Activated T-helper 9 cell treated with anti-CD3 and anti-CD28 coated beads, Interleukin-2, amount 50 U/mL, for 16 hours (primary cell): ENCODE results near the gene FITM2.
"Not testable (repeated sequence)": the region's sequence is repeated elsewhere in the genome, so short reads cannot be mapped to it uniquely, and the experiment has no call there.

Experiments
- DNase-seq: peaks from one replicate; pipeline ENCODE4 v3.0.0-alpha.2; 2020; ENCODE audit warnings: low read depth

The FITM2 gene

DNA sequence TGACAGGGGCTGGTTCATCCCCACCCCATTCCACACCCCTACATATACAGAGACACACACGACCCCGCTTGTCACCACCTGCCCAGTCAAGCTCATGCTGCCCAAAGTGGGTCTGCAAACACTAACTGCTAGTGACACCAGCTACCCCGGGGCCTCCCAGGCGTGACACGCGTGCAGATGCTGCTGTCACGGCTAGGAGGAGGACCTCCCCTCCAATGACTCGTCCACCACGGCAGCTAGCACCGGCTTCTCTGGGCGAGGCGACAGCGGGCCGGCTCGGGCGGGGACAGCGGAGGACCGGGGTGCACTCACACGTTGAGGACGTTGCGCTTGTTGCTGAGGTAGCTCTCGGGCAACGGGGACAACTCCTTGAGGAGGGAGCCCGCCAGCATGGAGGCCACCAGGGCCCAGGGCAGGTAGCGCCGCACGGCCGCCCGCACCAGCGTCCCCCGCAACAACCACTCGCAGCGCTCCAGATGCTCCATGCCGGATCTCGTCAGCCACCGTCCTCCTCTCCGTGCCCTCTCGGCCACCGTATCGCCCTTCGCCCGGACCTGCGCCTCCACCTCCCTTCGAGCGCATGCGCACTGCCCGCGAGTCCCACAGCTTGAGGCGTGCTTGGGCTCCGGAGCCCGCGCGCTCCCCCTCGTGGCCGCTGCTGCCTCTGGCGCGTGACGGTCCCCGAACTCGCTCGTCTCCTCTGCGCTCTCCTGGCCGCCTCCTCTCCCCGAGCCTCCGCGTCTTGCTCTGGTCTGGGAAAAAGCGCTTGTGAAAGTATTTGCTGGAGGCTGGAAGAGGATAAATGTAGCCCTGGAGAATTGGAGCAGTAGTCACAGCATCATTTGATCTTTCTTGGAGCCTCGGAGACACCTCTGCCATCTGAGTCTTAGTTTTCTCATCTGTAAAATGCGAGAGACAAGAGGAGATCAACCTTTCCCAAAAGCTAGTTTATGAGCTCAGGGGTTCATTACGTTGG is at the start of gene FITM2:
FITM2 (minus strand) TSS at position 539 of the 976 bp plus-strand sequence; CDS start at position 485, 54 bp downstream.
- peak; percentile 99 for DNase-seq

DNA sequence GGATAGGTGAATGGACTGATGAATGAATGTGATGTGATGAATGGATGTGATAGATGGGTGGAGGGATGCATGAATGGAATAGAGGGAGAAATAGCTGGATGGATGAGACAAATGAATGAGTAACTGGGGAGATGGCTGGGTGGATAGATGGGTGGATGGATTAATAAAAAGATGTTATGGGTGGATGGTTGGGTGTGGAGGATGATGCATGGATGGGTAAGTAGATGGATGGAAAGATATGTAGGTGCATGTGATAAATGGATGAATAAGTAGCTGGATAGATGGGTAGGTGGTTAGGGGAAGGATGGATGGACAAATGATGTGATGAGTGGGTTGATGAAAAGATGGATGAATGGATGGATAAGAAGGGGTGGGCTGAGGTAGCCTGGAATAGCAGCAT is 49.2 kb upstream of the FITM2 start:
- DNase-seq, result no peak

GRCh38 chr20:44358776-44359175 is 47.8 kb upstream of the FITM2 start:
- no peak for DNase-seq

DNA sequence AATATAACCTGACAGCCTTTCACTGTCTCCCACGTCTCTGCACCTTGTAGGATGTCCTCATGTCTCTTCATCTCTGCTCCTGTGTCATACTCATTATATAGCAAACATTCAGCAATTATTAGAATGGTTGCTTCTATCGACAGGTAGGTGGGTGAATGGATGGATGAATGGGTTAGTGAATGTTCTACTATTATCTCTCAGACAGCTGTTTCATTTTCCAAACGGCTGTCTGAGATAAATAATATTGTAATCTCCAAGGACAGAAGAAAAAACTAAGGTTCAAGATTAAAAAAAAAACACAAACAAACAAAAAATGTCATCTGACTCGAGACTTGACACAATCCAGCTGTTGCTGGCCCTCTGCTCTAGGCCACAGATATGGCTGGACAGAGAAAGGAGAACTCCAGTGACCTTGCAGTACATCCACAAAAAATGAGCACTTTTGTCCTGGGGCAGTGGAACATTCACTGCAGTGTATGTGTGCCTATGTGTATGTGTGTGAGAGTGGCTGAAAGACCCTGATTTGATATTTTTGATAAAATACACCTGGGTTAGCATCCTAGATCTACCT is 46.6 kb upstream of the FITM2 start:
- DNase-seq, result no peak

DNA sequence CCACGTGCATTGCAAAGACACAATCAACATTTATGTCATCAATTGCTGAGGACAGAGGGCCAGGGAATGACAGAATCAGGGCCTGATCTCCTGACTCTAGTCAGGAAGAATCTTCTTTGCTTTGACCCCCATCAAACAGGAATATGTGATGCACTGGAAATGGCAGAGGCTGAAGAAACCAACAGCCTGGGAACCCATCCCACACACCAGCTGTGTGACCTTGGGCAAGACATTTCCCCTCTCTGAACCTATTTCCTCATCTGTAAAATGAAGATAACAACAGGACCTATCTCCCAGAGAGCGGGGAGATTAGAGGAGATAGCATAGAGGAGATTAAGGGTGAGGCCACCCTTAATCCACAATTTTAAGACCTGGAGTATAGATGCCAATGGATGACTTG is 46.0 kb upstream of the FITM2 start:
- no peak for DNase-seq

GRCh38 chr20:44356353-44356723 is 45.3 kb upstream of the FITM2 start:
- DNase-seq, result no peak

DNA sequence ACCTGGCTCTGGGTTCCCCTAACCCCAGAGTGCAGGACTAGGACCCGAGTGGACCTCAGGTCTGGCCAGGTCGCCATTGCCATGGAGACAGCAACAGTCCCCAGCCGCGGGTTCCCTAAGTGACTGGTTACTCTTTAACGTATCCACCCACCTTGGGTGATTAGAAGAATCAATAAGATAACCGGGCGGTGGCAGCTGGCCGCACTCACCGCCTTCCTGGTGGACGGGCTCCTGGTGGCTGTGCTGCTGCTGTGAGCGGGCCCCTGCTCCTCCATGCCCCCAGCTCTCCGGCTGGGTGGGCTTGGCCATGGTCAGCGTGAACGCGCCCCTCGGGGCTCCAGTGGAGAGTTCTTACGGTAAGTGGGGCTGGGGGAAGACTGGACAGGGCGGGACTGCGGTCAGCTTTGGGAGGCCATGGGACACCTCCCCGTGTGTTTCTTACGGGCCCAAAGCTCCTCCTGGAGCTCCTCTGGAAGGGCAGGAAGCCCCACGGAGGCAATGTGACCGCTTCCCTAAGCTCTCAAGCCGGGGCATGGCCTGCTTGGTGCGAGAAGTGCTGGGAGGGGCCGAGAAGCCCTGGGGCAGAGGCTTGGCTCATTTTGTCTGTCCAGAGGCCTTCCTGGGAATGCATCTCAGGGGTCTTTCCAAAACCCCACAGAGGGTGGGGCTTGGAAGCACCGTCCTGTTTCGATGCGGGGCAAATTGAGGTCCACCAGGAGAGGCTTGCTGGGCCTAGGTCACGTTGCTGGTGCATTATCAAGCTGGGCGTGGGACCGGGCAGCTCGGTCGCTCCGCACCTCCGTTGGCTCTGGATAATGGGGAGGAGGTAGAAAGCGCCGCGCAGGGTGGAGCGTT is 44.7 kb upstream of the FITM2 start, which contains the start of gene HNF4A:
HNF4A (plus strand) TSS at position 202 of the 855 bp plus-strand sequence; CDS start at position 308, 106 bp downstream.
- DNase-seq, result no peak

GRCh38 chr20:44354979-44355497 is 44.0 kb upstream of the FITM2 start:
- DNase-seq, result no peak

- no peak for DNase-seq
Observed at GRCh38 chr20:44350567-44350966, 39.6 kb upstream of the FITM2 start.

DNA sequence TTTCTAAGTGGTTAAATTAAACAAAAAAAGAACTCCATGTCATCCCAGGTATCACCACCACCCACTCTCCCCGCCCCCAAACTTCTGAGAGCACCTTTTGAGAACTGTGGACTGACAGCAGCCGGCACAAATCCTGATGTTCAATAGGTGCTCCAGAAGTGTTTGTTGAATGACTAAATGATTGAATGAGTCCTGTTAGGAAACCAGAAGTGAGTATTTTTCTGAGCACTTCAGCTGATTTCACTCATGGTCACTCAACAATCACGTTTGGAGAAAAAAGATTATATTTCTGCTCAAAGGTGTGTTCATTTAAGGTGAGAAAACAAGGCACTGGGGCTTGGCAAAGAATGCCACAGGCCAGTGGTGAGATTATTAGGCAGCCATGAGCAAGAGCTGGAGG is 38.3 kb upstream of the FITM2 start:
- no peak for DNase-seq

- no peak for DNase-seq
Observed at GRCh38 chr20:44348168-44348659, 37.2 kb upstream of the FITM2 start.

DNA sequence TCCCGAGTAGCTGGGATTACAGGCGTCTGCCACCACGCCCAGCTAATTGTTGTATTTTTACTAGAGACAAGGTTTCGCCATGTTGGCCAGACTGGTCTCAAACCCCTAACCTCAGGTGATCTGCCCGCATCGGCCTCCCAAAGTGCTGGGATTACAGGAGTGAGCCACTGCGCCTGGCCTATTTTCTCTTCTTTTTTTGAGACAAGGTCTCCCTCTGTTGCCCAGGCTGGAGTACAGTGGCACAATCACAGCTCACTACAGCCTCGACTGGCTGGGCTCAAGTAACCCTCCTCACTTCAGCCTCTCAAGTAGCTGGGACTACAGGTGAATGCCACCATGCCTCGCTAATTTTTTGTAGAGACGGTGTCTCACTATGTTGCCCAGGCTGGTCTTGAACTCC is 34.9 kb upstream of the FITM2 start:
- not testable (repeated sequence) for DNase-seq

GRCh38 chr20:44345147-44345546 is 34.1 kb upstream of the FITM2 start:
- no peak for DNase-seq

DNA sequence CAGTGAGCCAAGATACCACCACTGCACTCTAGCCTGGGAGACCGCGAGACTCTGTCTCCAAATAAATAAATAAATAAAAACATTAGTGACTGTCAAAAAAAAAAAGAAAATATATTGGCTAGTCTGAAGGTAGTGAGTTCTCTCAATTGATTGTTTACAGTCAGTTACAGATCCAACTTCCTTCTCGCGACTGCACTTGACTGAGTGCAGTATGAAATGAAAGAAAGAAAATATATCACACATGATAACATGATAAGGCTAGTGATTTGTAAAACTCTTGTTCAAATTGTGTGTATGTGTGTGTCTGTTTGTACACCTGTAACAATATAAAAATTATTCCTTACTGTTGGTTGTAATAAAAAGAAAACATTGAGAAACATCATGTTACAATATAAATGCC is 33.7 kb upstream of the FITM2 start:
- no peak for DNase-seq

GRCh38 chr20:44343162-44343675 is 32.2 kb upstream of the FITM2 start:
- DNase-seq, result no peak

GRCh38 chr20:44342248-44342647 is 31.2 kb upstream of the FITM2 start:
- DNase-seq, result no peak

GRCh38 chr20:44336725-44337380 is 25.9 kb upstream of the FITM2 start, which contains the start of gene R3HDML:
R3HDML (plus strand) TSS chr20:44337043; CDS start chr20:44337158, 115 bp downstream.
- no peak for DNase-seq

DNA sequence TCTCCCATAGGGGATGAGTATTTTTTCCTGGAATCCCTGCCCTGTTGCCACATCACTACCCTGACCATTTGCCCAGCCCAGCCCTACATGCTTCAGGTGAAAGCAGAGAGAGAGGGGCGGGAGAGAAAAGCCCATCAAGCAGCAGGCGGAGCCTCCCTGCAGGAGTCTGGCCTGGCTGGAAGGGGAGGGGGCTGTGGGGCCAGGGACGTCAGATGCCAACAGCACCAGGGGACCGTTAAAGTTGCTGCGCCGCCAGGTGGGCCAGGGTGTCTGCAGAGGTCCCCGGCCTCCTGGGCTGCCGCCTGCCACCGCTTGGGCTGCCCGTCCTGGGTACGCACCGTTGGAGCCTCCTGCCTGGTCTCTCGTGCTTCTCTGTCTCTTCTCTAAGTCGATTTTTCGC is 25.1 kb upstream of the FITM2 start:
- no peak for DNase-seq

DNA sequence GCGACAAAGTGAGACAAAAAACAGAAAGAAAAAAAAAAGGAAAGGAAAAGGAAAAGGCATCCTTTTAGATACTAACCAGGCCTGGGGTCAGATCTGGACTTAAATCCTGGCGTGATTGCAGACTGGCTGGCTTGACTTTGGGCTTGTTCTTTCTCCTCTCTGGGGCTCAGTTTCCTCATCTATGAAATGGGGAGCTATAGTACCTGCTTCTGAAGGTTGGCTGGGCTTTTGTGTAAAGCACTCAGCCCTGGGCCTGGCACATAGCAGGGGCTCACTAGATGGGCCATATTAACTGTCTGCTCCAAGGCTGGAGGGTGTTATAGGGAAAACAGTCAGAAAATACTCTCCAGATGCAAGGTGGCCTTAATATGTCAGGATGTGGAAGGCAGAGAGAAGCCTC is 24.7 kb upstream of the FITM2 start:
- no peak for DNase-seq

- no peak for DNase-seq
Observed at GRCh38 chr20:44334709-44335108, 23.7 kb upstream of the FITM2 start.

- DNase-seq, result no peak
Observed at GRCh38 chr20:44334306-44334705, 23.3 kb upstream of the FITM2 start.
